Activated CD8-positive, alpha-beta T cell treated with anti-CD3 and anti-CD28 coated beads, Interleukin-2, amount 10 ng/mL, durations not matched to agents 7 days and 5 days (primary cell): ENCODE results near the gene WWC2. TPM values are rescaled to one million over a fixed set of nuclear protein-coding genes. Genes with fewer than 3 reads are reported as not detected.

Experiments
- ATAC-seq: fragments of 150-1000 bp; cut with Tn5 transposase; one replicate; pipeline ENCODE4 v1.10.0; 2021; ENCODE audit warnings: moderate library complexity
- CTCF ChIA-PET: fragments of 350-600 bp; sonication (Branson Sonifier 250); formaldehyde crosslinking; loops from one replicate; lab custom pipeline; 2021; ENCODE audit warnings: antibody characterized with exemption; lab: Charles Lee
- POLR2A ChIA-PET: fragments of 350-600 bp; sonication (Branson Sonifier 250); formaldehyde crosslinking; loops from one replicate; lab custom pipeline; 2021; ENCODE audit warnings: antibody characterized with exemption; lab: Charles Lee
- DNase-seq: peaks from one replicate; pipeline ENCODE4 v3.0.0-alpha.2; 2020
- H3K27ac Mint-ChIP-seq: one replicate; pipeline ENCODE4 v1.8.0; 2021; ENCODE audit warnings: mild to moderate bottlenecking, mixed read lengths
- H3K27me3 Mint-ChIP-seq: one replicate; pipeline ENCODE4 v1.8.0; 2021; ENCODE audit warnings: low read depth, mixed read lengths
- H3K36me3 Mint-ChIP-seq: one replicate; pipeline ENCODE4 v1.8.0; 2021; ENCODE audit warnings: low read depth, mixed read lengths
- H3K4me1 Mint-ChIP-seq: one replicate; pipeline ENCODE4 v1.8.0; 2021; ENCODE audit warnings: low read depth, mixed read lengths
- H3K4me3 Mint-ChIP-seq: one replicate; pipeline ENCODE4 v1.8.0; 2021; ENCODE audit warnings: mild to moderate bottlenecking, mixed read lengths
- H3K9me3 Mint-ChIP-seq: one replicate; pipeline ENCODE4 v1.8.0; 2022; ENCODE audit warnings: mixed read lengths; ENCODE audit not compliant: insufficient read depth
- total RNA-seq, 2 experiments: library from RNA; stranded (reverse); gene quantifications; one replicate each; pipeline ENCODE4 v1.2.3, GENCODE V29; 2021

The WWC2 gene
- total RNA-seq, 2 experiments from 2014 or later = 0.21 TPM

DNA sequence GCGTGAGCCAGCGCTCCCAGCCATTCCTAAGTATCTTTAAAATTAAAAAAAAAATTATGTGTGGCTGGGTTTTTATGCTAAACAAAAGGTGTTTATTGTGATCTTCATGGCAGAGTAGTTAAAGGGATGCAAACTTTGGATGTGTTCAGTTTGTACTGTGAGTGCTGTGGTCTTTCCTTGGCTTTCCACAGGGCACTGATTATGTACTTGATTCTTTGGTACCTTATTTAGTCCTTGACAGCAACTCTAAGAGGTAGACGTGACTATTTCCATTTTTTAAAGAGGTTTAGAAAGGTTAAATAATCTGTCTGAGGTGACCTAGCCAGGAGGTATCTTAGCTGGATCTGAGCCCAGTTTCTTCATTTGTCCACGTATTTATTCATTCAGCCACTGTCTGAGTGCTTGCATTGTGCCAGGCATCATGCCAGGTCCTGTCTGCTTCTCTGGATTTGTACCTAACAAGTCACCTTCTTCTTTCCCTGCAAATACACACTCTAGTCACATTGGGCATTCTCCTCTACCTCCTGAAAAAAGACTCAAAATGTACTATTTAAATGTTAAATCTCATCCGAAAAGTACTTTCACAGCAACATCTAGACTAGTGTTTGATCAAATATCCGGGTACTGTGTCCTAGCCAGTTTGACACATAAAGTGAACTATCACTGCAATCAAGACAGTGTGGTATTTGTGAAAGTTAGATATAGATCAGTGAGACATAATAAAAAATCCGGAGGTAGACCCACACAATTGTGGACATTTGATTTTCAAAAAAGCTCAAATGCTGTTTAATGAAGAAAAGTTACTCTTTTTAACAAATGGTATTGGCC, 31.5 kb downstream of the WWC2 start:
- H3K27me3 Mint-ChIP-seq = no peaks in the 10 kb centered on the region
- CTCF ChIA-PET = no interaction called here
- no peak overlapping the region for H3K4me3 Mint-ChIP-seq
- POLR2A ChIA-PET = no interaction called here
- no peaks in the 10 kb centered on the region for H3K4me1 Mint-ChIP-seq
- H3K9me3 Mint-ChIP-seq = no peaks in the 10 kb centered on the region
- H3K36me3 Mint-ChIP-seq = no peaks in the 10 kb centered on the region
- H3K27ac Mint-ChIP-seq = no peak overlapping the region
- ATAC-seq = no peak
- no peak for DNase-seq

DNA sequence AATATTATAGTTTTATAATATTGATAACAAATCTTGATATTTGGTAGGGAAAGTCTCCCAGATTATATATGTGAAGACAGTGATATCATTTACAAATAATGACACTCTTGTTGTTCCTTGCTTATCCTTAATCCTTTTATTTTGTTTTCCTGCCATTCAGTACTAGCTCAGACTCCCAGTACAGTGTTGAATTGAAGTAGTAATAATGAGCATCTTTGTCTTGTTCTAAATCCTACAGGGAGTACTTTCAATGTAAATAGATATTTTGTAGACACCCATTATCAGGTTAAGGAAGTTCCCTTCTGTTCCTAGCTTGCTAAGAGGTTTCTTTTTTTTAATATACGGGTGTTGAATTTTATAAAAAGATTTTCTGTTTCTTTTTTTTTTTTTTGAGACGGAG, 33.0 kb downstream of the WWC2 start:
- ATAC-seq (no peak), DNase-seq (no peak)
- Mint-ChIP-seq H3K4me3 (no peak overlapping the region), H3K36me3 (no peaks in the 10 kb centered on the region), H3K27ac (no peak overlapping the region), H3K9me3 (no peaks in the 10 kb centered on the region), H3K27me3 (no peaks in the 10 kb centered on the region), H3K4me1 (no peaks in the 10 kb centered on the region)
- CTCF ChIA-PET = interaction anchor here (1.1 kb wide), 1 partner anchor 129 kb away, joined by 3 read pairs; no protein-coding TSS in a partner anchor
- POLR2A ChIA-PET = no interaction called here

DNA sequence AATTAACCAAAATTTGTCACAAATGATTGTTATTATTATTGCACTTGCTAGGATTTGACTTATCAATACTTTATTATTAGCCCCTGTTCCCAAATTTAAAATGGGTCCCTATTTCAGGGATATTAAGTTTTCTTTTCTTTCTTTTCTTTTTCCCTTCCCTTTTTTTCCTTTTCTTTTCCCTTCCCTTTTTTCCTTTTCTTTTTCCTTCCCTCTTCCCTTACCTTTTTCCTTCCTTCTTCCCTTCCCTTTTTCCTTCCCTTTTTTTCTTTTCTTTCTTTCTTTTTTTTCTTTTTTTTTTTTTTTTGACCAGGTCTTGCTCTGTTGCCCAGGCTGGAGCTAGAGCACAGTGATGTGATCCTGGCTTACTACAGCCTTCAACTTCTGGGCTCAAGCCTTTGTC, 33.8 kb downstream of the WWC2 start:
- H3K36me3 Mint-ChIP-seq = no peaks in the 10 kb centered on the region
- no peak for DNase-seq
- CTCF ChIA-PET = no interaction called here
- no peak overlapping the region for H3K27ac Mint-ChIP-seq
- ATAC-seq = no peak
- no peaks in the 10 kb centered on the region for H3K9me3 Mint-ChIP-seq
- H3K27me3 Mint-ChIP-seq = no peaks in the 10 kb centered on the region
- no peaks in the 10 kb centered on the region for H3K4me1 Mint-ChIP-seq
- H3K4me3 Mint-ChIP-seq = no peak overlapping the region
- POLR2A ChIA-PET = no interaction called here

DNA sequence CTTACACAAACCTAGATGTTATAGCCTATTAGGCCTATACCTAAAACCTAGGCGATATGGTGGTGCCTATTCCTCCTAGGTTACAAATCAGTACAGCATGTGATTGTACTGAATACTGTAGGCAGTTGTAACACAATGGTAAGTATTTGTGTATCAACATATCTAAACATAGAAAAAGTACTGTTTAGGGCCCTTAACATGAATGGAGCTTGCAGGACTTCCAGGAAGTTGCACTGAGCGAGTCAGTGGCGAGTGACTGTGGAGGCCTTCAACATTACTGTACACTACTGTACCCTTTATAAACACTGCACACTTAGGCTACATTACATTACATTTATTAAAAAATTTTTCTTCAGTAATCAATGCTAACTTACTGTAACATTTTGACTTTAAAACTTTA, 37.8 kb downstream of the WWC2 start:
- H3K27me3 Mint-ChIP-seq = peaks cover 3% of the 10 kb centered on the region
- ATAC-seq = no peak

DNA sequence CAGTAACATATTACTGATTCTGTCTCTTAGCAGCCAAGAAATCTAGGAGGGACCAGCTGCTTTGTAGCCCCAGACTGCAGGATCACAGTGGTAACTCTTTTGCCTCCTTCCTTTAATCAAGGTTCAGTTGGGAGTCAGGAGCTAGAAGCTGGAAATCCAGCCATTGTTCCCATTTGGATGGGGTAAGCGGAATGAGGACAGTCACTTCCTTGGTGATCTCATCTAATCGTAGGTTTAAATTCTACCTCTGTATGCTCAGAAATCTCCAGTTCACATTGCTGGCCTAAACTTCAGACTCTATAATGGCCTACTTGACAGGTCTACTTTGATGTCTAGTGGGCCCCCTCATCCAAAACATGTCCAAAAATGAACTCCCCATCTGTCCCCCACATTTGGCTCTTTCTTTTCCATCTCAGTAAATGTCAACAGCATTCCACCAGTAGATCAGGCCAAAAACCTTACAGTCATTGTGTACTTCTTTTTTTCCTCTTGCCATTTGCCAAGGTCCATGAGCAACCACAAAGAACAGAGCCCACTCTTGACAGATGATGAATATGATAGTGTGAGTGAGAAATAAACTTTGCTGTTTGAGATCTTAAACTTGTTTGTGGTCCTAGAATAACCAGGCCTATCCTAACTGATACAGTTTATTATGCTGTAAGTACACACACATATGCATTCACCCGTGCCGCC, 40.1 kb downstream of the WWC2 start:
- H3K36me3 Mint-ChIP-seq = no peaks in the 10 kb centered on the region
- H3K9me3 Mint-ChIP-seq = no peaks in the 10 kb centered on the region
- no peak overlapping the region for H3K27ac Mint-ChIP-seq
- no peak for DNase-seq
- H3K4me1 Mint-ChIP-seq = no peaks in the 10 kb centered on the region
- ChIA-PET POLR2A (no interaction called here), CTCF (no interaction called here)
- H3K27me3 Mint-ChIP-seq = peaks cover 6% of the 10 kb centered on the region
- ATAC-seq = no peak
- no peak overlapping the region for H3K4me3 Mint-ChIP-seq

More for the DNA sequence above, 37.8 kb downstream of the WWC2 start:
- ChIA-PET POLR2A (no interaction called here), CTCF (no interaction called here)
- Mint-ChIP-seq H3K36me3 (no peaks in the 10 kb centered on the region), H3K4me3 (no peak overlapping the region), H3K4me1 (no peaks in the 10 kb centered on the region), H3K9me3 (no peaks in the 10 kb centered on the region), H3K27ac (no peak overlapping the region)
- DNase-seq = no peak

DNA sequence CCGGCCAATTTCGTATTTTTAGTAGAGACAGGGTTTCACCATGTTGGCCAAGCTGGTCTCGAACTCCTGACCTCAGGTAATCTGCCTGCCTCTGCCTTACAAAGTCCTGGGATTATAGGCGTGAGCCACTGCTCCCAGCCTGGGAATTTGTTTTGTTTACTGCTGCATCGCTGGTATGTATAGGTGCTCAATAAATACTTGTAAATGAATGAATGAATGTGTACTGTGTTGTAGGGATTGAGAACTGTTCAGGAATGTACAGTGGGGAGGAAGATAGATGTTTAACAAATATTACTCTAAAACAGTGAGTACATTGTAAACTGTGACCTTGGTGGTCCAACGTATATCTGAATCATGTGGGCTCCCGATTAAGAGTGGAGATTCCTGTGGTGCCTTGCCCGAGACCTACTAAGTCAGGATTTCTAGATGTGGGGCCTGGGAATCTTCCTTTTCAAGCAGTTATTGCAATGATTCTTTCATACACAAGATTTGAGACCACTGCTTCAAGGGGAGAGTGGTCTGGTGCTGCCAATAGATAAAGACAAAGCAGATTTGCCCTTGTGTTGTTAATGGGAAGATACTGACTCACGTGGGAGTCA, 41.0 kb downstream of the WWC2 start:
- CTCF ChIA-PET = no interaction called here
- Mint-ChIP-seq H3K4me3 (no peak overlapping the region), H3K4me1 (no peaks in the 10 kb centered on the region), H3K9me3 (no peaks in the 10 kb centered on the region), H3K27ac (no peak overlapping the region), H3K27me3 (peaks cover 8% of the 10 kb centered on the region), H3K36me3 (no peaks in the 10 kb centered on the region)
- no peak for ATAC-seq
- POLR2A ChIA-PET = no interaction called here
- no peak for DNase-seq

DNA sequence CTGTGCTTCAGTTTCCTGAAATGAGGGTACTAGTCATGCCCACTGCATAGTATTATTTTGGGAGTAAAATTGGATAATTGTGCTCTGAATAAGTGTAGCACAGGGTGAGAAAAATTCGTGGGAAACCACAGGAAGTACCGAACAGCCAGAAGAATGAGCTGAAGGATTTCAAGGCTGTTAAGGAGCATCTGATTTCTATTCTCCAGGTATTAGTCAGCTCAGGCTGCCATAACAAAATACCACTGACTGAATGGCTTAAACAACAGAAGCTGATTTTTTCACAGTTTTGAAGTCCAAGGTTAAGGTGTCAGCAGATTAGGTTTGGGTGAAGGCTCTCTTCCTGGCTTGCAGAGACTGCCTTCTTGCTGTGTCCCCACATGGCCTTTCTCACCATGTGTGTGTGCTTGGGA, 41.9 kb downstream of the WWC2 start:
- no peaks in the 10 kb centered on the region for H3K9me3 Mint-ChIP-seq
- ChIA-PET POLR2A (no interaction called here), CTCF (no interaction called here)
- H3K27me3 Mint-ChIP-seq = peaks cover 8% of the 10 kb centered on the region
- no peak for DNase-seq
- no peak overlapping the region for H3K27ac Mint-ChIP-seq
- no peak overlapping the region for H3K4me3 Mint-ChIP-seq
- ATAC-seq = no peak
- no peaks in the 10 kb centered on the region for H3K36me3 Mint-ChIP-seq
- no peaks in the 10 kb centered on the region for H3K4me1 Mint-ChIP-seq

DNA sequence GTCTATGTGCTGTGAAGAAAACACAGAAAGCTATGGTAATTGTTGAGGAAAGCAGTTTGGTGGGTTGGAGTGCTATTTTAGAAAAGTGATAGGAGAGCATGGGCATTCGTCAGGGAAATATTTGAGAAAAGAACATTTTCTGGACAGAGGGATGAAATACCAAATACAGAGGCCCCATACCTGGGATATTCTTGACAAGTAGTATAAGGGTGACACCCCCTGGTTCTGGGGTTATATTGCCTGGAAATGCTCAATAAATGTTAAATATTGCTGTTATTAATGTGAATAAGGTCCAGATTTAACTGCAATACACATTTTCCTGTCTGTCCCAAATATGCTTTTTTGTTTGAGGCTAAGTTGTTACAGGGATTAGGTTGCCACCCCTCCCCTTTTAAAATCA, 42.9 kb downstream of the WWC2 start:
- ATAC-seq (no peak), DNase-seq (no peak)
- ChIA-PET POLR2A (no interaction called here), CTCF (no interaction called here)
- H3K9me3 Mint-ChIP-seq = no peaks in the 10 kb centered on the region
- no peak overlapping the region for H3K27ac Mint-ChIP-seq
- H3K27me3 Mint-ChIP-seq = peaks cover 10% of the 10 kb centered on the region
- no peaks in the 10 kb centered on the region for H3K4me1 Mint-ChIP-seq
- no peaks in the 10 kb centered on the region for H3K36me3 Mint-ChIP-seq
- no peak overlapping the region for H3K4me3 Mint-ChIP-seq

DNA sequence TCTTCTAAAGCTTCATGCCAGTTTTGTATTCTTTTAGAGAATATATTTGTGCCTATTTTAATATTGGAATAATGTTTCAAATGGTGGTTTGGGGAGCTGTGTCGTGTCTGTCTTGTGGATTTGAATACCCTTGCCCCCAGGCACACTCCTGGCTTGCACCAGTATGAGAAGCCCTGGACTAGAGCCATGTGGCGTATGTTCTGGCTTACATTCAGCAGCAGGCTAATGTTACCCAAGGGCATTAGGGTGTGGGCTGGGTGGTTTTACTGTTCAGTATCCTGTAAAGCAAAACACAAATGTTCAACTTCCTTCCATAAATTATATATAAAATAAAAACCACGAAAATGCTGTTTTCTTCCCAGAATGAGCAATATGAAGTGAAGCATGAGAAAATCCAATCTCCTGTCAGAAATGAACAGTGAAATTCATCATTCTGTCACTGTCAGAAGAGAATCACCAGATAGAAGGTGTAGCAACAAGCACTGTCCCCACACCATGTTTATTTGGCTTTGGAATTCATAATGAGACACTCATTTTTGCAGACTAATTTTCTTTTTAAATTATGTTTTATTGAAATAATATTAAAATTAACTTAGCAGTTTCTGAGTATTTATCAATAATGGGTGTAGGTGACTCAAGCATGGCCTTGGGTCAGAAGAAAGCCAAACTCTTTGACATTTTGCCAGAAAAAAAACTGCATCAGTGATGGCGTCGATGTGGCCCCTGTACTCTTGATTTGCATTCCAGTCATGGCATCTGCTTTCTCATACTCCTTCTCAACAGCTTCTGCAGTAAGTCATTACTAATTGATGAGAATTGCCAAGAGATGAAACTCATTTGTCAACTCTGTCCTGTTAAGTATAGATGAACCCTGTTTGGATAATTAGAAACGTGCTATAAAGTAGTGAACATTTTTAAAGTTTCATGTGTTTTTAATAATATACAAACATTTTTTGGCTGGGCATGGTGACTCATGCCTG, 43.8 kb downstream of the WWC2 start:
- H3K9me3 Mint-ChIP-seq = no peaks in the 10 kb centered on the region
- CTCF ChIA-PET = no interaction called here
- DNase-seq (no peak), ATAC-seq (no peak)
- H3K27me3 Mint-ChIP-seq = peaks cover 11% of the 10 kb centered on the region
- no peak overlapping the region for H3K4me3 Mint-ChIP-seq
- no peaks in the 10 kb centered on the region for H3K4me1 Mint-ChIP-seq
- POLR2A ChIA-PET = no interaction called here
- no peaks in the 10 kb centered on the region for H3K36me3 Mint-ChIP-seq
- no peak overlapping the region for H3K27ac Mint-ChIP-seq

DNA sequence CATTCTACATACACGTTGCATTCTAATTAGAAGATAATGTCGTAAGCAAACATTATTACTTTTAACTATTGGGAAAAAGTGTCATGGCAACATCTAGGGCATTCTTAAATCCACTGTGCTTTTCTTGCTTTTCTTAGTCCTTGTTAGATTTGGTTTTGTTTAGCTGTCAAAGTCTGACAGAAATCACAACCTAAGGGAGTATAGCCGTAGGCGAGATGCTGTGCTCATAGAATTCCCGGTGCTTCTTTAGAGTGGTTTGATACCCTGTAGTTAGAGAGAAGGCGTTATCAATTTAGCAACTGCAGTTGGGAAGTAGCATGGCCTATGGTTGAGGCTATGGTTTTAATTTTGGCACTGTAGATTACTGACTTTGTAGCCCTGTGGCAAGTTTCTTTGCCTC, 45.7 kb downstream of the WWC2 start:
- H3K4me1 Mint-ChIP-seq = no peaks in the 10 kb centered on the region
- no peaks in the 10 kb centered on the region for H3K9me3 Mint-ChIP-seq
- DNase-seq = no peak
- H3K36me3 Mint-ChIP-seq = no peaks in the 10 kb centered on the region
- ATAC-seq = no peak
- no peak overlapping the region for H3K4me3 Mint-ChIP-seq
- ChIA-PET CTCF (no interaction called here), POLR2A (no interaction called here)
- H3K27ac Mint-ChIP-seq = no peak overlapping the region
- peaks cover 11% of the 10 kb centered on the region for H3K27me3 Mint-ChIP-seq

DNA sequence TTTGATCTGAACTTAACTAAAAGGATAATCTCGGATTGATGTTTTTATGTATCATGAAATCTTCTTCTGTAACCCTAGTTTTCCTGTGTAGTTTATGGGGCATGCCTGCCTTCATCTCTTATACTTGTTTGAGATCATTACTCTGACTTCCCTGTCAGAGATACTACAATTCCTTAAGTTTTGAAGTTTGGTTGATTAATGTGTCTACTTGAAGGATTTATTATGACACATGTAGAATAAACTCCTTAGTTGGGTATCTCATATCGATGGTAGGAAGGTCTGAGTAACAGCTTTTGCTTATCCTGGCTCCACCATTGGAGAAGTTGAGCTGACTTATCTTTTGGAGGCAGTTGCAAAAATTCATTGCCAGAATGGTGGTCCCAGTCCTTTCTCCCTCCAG, 46.7 kb downstream of the WWC2 start:
- CTCF ChIA-PET = no interaction called here
- Mint-ChIP-seq H3K4me1 (no peaks in the 10 kb centered on the region), H3K4me3 (no peak overlapping the region), H3K27me3 (peaks cover 11% of the 10 kb centered on the region), H3K27ac (no peak overlapping the region), H3K9me3 (no peaks in the 10 kb centered on the region), H3K36me3 (no peaks in the 10 kb centered on the region)
- ATAC-seq = no peak
- no peak for DNase-seq
- POLR2A ChIA-PET = no interaction called here
